HG03064 (cell line): ENCODE data around the gene SORD.
"Not testable (repeated sequence)": the region's sequence is repeated elsewhere in the genome, so short reads cannot be mapped to it uniquely, and the experiment has no call there.

Experiments
- ATAC-seq: cut with Tn5 transposase; IDR thresholded peaks from one replicate; pipeline ENCODE4 v1.9.1; 2021; ENCODE audit warnings: low read depth; ENCODE audit not compliant: unreplicated experiment

The SORD gene

GRCh38 chr15:45023659-45024225 lies 747 bp downstream of the SORD start:
- ATAC-seq: no peak

- not testable (repeated sequence) for ATAC-seq
Measured at GRCh38 chr15:45024649-45025048, 1.7 kb downstream of the SORD start.

- ATAC-seq: not testable (repeated sequence)
Measured at GRCh38 chr15:45025627-45026026, 2.6 kb downstream of the SORD start.

- no peak for ATAC-seq
Measured at GRCh38 chr15:45026651-45027190, 3.7 kb downstream of the SORD start.

GRCh38 chr15:45027220-45027619 lies 4.2 kb downstream of the SORD start:
- ATAC-seq: no peak

DNA sequence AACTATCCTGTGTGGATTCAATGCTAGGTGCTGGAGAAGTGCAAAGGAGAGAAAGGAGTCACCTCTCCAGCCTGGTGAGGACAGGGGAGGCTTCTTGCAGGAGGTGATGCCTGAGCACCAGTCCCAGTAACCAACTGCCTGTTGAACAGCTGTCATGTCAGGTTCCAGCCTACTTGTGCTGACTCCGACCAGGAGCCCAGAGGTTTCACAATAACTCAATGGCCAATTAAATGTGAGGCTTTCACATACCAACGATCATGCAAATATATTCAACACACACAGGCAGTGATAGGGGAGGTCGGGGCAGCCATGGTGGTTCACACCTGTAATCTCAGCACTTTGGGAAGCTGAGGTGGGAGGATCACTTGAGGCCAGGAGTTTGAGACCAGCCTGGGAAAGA lies 7.7 kb downstream of the SORD start:
- ATAC-seq: no peak

- not testable (repeated sequence) for ATAC-seq
Measured at GRCh38 chr15:45031522-45032028, 8.6 kb downstream of the SORD start.

DNA sequence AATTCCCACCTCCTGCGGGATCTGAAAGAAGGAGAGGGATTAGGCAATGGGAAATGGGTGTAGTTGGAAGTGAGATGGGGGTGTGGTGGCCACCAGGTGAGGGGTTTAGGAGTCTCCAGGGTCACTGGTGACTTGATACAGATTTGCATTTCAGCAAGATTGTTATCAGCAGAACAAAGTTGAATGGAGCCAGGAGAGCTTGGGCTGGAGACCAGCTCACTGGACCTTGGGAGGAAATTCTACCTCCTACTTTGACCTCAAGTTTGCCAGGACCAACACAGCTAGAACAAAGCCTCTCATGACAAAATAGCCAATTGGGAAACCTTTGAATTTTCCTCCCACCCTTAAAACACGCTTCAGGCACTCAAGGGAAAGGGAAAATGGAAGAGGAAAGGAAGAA lies 9.5 kb downstream of the SORD start:
- ATAC-seq: not testable (repeated sequence)

- ATAC-seq: not testable (repeated sequence)
Measured at GRCh38 chr15:45034087-45034486, 11.1 kb downstream of the SORD start.

DNA sequence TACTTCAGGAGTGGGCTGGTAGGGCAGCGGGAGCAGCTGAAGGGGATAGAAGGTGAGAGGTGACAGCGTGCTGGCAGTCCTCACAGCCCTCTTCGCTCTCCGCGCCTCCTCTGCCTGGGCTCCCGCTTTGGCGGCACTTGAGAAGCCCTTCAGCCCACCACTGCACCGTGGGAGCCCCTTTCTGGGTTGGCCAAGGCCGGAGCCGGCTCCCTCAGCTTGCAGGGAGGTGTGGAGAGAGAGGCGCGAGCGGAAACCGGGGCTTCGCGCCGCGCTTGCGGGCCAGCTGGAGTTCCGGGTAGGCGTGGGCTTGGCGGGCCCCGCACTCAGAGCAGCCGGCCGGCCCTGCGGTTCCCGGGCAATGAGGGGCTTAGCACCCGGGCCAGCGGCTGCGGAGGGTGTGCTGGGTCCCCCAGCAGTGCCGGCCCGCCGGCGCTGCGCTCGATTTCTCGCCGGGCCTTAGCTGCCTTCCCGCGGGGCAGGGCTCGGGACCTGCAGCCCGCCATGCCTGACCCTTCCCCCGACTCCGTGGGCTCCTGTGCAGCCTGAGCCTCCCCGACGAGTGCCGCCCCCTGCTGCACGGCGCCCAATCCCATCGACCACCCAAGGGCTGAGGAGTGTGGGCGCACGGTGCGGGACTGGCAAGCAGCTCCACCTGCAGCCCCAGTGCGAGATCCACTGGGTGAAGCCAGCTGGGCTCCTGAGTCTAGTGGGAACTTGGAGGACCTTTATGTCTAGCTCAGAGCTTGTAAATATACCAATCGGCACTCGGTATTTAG lies 11.8 kb downstream of the SORD start:
- ATAC-seq: not testable (repeated sequence)

- ATAC-seq: peak; percentile 74
Measured at GRCh38 chr15:45036812-45037781, 14.1 kb downstream of the SORD start.

DNA sequence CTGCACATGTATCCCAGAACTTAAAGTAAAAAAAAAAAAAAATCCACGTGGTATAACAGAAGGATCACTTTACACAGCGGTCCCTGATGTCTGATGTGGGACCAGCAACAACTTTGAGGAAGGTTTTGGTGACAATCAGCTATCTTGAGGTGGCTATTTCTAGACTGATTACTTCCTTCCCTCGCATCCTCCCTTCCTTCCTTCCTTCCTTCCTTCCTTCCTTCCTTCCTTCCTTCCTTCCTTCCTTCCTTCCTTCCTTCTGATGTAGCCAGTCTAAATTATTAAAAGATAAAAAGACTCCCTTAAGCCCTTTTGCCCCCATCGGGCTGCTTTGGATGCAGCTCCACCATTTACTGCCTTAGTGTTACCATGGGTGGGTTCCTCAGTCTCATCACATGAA lies 14.9 kb downstream of the SORD start:
- no peak for ATAC-seq

- ATAC-seq: not testable (repeated sequence)
Measured at GRCh38 chr15:45040396-45040795, 17.4 kb downstream of the SORD start.

- ATAC-seq: not testable (repeated sequence)
Measured at GRCh38 chr15:45041538-45041937, 18.5 kb downstream of the SORD start.

- ATAC-seq: not testable (repeated sequence)
Measured at GRCh38 chr15:45042859-45043258, 19.9 kb downstream of the SORD start.

DNA sequence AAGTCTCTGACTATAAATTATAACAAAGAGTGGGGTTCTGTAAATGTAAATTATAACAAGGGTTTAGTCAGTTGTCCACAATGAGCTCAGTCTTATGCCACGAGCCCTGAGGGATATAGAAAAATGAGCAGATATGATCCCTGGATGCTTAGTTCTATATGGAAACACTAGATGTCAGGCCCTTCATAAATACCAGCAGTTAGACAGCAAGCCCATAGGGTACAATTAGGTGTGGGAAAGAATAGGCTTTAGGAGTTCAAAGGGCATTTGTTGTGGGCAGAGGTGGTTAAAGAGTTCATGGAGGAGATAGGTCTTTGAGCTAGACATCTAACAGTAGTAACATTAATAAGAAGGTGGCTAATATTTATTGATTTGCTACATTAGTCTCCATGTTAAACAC lies 21.3 kb downstream of the SORD start:
- not testable (repeated sequence) for ATAC-seq

GRCh38 chr15:45048449-45048793 lies 25.4 kb downstream of the SORD start:
- not testable (repeated sequence) for ATAC-seq

DNA sequence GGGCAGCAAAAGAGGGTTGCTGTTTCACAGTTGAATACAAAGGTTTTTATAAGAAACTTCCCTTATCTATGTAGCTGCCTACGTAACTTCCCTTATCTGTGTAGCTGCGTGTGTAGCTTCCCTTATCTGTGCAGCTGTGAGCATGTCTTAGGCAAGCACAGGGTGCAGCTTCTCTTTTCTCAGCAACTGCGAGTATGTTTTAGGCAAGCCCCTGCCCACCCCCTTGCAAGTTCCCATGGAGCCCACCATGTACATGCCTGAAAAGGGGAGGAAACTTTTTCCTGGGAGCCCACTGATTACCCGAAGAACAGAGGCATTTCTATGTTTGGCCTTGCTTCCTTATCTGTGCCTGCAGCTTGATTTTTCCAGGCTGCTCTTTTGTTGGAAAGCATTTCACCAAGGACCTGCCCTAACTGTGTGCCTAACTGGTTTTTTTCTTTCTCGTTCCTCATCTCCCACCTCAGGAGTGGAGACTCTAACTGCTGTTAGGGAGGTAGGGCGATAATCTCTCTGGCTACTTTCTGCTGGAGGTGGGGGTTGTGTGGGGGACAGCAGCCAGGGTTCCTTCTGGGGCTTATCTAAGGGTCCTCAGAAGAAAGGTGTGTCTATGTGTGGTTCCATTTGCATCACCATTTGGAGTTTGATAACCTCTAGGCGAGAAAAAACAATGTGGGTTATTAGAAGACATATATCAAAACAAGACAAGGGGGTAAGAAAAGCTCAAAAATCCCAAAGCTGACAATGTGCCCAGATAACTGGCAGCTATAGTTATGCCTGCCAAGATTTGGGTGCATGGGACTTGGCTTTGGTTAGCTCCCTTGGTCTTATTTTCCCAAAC lies 26.0 kb downstream of the SORD start:
- no peak for ATAC-seq

DNA sequence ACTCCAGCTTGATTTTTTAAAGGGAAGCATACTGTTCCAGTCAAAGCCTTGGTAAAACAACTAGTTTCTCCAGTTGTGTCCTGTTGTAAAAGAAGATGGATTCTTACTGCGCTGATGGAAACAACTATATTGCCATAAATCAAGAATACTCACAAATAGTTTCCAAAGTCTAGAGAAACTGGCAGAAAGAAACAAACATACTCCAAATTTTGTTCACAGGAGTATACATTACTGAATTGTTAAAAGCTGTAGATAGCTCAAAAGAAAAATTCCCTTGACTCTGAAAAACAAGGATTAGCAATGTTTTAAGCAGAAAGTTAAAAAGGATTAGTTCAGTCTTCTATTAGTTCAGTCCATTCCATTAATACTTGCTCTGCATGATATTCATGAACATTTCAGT lies 27.6 kb downstream of the SORD start:
- no peak for ATAC-seq

- not testable (repeated sequence) for ATAC-seq
Measured at GRCh38 chr15:45052676-45053075, 29.7 kb downstream of the SORD start.
